ENCODE measurements around the gene ADAMTS17.

Gene ADAMTS17

GRCh38 chr15:100039994-100040393 lies 301.8 kb downstream of the ADAMTS17 start:
- Histone ChIP-seq H3K4me2 (ENCODE audit: insufficient read depth, low read length) (no peak overlapping the region), H3K27ac (ENCODE audit: low read length) (no peak overlapping the region), H3K36me3 (ENCODE audit: insufficient read depth, low read length) (peaks cover 76% of the 10 kb centered on the region), H2AFZ (ENCODE audit: low read depth, low read length) (no peak overlapping the region), H3K27me3 (ENCODE audit: insufficient read depth, low read length, poor library complexity) (no peaks in the 10 kb centered on the region), H3K79me2 (ENCODE audit: insufficient read depth, low read length) (no peaks in the 10 kb centered on the region), H3K4me1 (ENCODE audit: insufficient read depth, low read length) (no peaks in the 10 kb centered on the region), H3K9me3 (ENCODE audit: insufficient read depth, low read length, severe bottlenecking) (no peaks in the 10 kb centered on the region), H4K20me1 (ENCODE audit: insufficient read depth, low read length) (no peaks in the 10 kb centered on the region), H3K4me3 (ENCODE audit: low read depth in 1 of 2, low read length in 2 of 2) (no peak overlapping the region), H3K9ac (ENCODE audit: low read depth, low read length) (no peak overlapping the region)
- ATAC-seq (ENCODE audit: insufficient read depth, low read depth) (no peak), DNase-seq (no peak)
- no peak for TF ChIP-seq CTCF (IDR thresholded peaks at IDR 0.05; ENCODE audit: borderline replicate concordance, extremely low read depth, low read length, poor library complexity, severe bottlenecking)
- TF ChIP-seq EZH2 (IDR thresholded peaks at IDR 0.05; ENCODE audit: borderline replicate concordance, low read depth, low read length, severe bottlenecking): no peak

- no peaks in the 10 kb centered on the region for H4K20me1 ChIP-seq (ENCODE audit: insufficient read depth, low read length)
- H3K27me3 ChIP-seq (ENCODE audit: insufficient read depth, low read length, poor library complexity): no peaks in the 10 kb centered on the region
- H2AFZ ChIP-seq (ENCODE audit: low read depth, low read length): no peak overlapping the region
- no peaks in the 10 kb centered on the region for H3K9me3 ChIP-seq (ENCODE audit: insufficient read depth, low read length, severe bottlenecking)
- no peak overlapping the region for H3K4me3 ChIP-seq (ENCODE audit: low read depth in 1 of 2, low read length in 2 of 2)
- no peak for ATAC-seq (ENCODE audit: insufficient read depth, low read depth)
- no peak overlapping the region for H3K4me2 ChIP-seq (ENCODE audit: insufficient read depth, low read length)
- TF ChIP-seq EZH2 (IDR thresholded peaks at IDR 0.05; ENCODE audit: borderline replicate concordance, low read depth, low read length, severe bottlenecking) (no peak), CTCF (IDR thresholded peaks at IDR 0.05; ENCODE audit: borderline replicate concordance, extremely low read depth, low read length, poor library complexity, severe bottlenecking) (no peak)
- peaks cover 79% of the 10 kb centered on the region for H3K36me3 ChIP-seq (ENCODE audit: insufficient read depth, low read length)
- no peak overlapping the region for H3K27ac ChIP-seq (ENCODE audit: low read length)
- DNase-seq: no peak
- no peaks in the 10 kb centered on the region for H3K4me1 ChIP-seq (ENCODE audit: insufficient read depth, low read length)
- no peak overlapping the region for H3K9ac ChIP-seq (ENCODE audit: low read depth, low read length)
- no peaks in the 10 kb centered on the region for H3K79me2 ChIP-seq (ENCODE audit: insufficient read depth, low read length)
These were observed 303.0 kb downstream of the ADAMTS17 start for GRCh38 chr15:100038736-100039135.

DNA sequence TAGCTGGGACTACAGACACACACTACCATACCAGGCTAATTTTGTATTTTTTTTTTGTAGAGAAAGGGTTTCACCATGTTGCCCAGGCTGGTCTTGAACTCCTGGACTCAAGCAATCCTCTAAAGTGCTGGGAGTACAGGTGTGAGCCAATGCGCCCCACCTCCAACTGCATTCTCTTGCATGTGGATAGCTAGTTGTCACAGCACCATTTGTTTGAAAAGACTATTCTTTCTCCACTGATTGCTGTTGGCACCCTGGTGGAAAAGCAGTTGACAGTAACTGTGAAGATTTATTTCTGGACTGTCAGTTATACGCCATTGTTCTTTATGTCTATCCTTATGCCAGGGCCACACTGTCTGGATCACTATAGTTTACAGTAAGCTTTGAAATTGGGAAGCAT lies 303.9 kb downstream of the ADAMTS17 start:
- Histone ChIP-seq H3K4me1 (ENCODE audit: insufficient read depth, low read length) (no peaks in the 10 kb centered on the region), H3K9me3 (ENCODE audit: insufficient read depth, low read length, severe bottlenecking) (no peaks in the 10 kb centered on the region), H3K79me2 (ENCODE audit: insufficient read depth, low read length) (no peaks in the 10 kb centered on the region), H3K4me2 (ENCODE audit: insufficient read depth, low read length) (no peak overlapping the region), H3K27me3 (ENCODE audit: insufficient read depth, low read length, poor library complexity) (no peaks in the 10 kb centered on the region), H3K36me3 (ENCODE audit: insufficient read depth, low read length) (peaks cover 79% of the 10 kb centered on the region), H4K20me1 (ENCODE audit: insufficient read depth, low read length) (no peaks in the 10 kb centered on the region), H3K4me3 (ENCODE audit: low read depth in 1 of 2, low read length in 2 of 2) (no peak overlapping the region), H3K9ac (ENCODE audit: low read depth, low read length) (no peak overlapping the region), H2AFZ (ENCODE audit: low read depth, low read length) (no peak overlapping the region), H3K27ac (ENCODE audit: low read length) (no peak overlapping the region)
- ATAC-seq (ENCODE audit: insufficient read depth, low read depth) (no peak), DNase-seq (no peak)
- TF ChIP-seq EZH2 (IDR thresholded peaks at IDR 0.05; ENCODE audit: borderline replicate concordance, low read depth, low read length, severe bottlenecking) (no peak), CTCF (IDR thresholded peaks at IDR 0.05; ENCODE audit: borderline replicate concordance, extremely low read depth, low read length, poor library complexity, severe bottlenecking) (no peak)

DNA sequence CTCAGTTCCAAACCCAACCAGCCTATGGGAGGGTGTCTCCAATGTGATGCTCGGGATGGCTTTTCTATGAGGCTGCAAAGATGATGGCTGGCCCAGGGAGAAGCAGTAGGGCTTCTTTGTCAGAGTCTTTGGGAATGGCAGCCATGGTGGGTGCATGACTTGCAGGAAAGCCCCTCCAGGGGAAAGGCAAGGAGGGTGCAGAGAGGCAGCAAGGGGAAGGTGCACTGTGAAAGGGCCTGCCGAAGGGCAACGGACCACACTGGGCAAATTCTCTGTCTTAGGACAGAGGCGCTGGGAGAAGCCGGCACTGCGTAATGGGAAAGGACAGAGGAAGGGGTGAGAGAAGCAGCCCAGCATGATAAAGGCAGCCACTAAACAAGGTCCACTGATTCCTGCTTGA lies 305.8 kb downstream of the ADAMTS17 start:
- Histone ChIP-seq H3K9ac (ENCODE audit: low read depth, low read length) (no peak overlapping the region), H3K79me2 (ENCODE audit: insufficient read depth, low read length) (no peaks in the 10 kb centered on the region), H3K27me3 (ENCODE audit: insufficient read depth, low read length, poor library complexity) (no peaks in the 10 kb centered on the region), H3K36me3 (ENCODE audit: insufficient read depth, low read length) (peaks cover 79% of the 10 kb centered on the region), H3K4me1 (ENCODE audit: insufficient read depth, low read length) (no peaks in the 10 kb centered on the region), H3K27ac (ENCODE audit: low read length) (no peak overlapping the region), H2AFZ (ENCODE audit: low read depth, low read length) (no peak overlapping the region), H3K4me3 (ENCODE audit: low read depth in 1 of 2, low read length in 2 of 2) (no peak overlapping the region), H3K4me2 (ENCODE audit: insufficient read depth, low read length) (no peak overlapping the region), H3K9me3 (ENCODE audit: insufficient read depth, low read length, severe bottlenecking) (no peaks in the 10 kb centered on the region), H4K20me1 (ENCODE audit: insufficient read depth, low read length) (no peaks in the 10 kb centered on the region)
- DNase-seq: no peak
- TF ChIP-seq EZH2 (IDR thresholded peaks at IDR 0.05; ENCODE audit: borderline replicate concordance, low read depth, low read length, severe bottlenecking): no peak
- TF ChIP-seq CTCF (IDR thresholded peaks at IDR 0.05; ENCODE audit: borderline replicate concordance, extremely low read depth, low read length, poor library complexity, severe bottlenecking): no peak
- no peak for ATAC-seq (ENCODE audit: insufficient read depth, low read depth)
